CD4-positive, alpha-beta T cell treated with Interferon gamma for 1 hour (primary cell): ENCODE measurements around the gene ANKRD24.
"Not testable (repeated sequence)": the region's sequence is repeated elsewhere in the genome, so short reads cannot be mapped to it uniquely, and the experiment has no call there.

Experiments used
- DNase-seq: peaks from one replicate; pipeline ENCODE4 v3.0.0-alpha.2; 2020

ANKRD24 gene

DNA sequence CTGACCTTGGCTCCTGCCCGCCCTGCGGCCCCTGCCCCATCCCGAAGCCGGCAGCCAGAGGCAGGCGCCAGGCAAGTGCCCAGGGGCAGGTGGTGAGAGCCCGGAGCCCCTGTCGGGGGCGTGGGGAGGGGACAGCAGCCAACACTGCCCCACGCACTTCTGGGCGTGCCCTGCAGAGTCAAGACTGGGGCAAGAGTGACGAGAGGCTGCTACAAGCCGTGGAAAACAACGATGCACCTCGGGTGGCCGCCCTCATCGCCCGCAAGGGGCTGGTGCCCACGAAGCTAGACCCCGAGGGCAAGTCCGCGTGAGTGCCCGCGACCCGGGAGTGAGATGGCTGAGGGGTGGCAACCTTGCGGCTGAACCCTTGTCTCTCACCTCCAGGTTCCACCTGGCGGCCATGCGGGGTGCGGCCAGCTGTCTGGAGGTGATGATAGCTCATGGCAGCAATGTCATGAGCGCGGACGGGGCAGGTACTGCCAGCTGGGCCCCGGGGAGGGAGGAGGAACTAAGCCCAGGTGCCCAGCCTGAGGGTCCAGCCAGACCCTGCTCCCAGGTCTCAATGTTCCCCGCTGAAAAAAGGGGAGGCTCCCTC lies 17.3 kb downstream of the ANKRD24 start:
- no peak for DNase-seq

DNA sequence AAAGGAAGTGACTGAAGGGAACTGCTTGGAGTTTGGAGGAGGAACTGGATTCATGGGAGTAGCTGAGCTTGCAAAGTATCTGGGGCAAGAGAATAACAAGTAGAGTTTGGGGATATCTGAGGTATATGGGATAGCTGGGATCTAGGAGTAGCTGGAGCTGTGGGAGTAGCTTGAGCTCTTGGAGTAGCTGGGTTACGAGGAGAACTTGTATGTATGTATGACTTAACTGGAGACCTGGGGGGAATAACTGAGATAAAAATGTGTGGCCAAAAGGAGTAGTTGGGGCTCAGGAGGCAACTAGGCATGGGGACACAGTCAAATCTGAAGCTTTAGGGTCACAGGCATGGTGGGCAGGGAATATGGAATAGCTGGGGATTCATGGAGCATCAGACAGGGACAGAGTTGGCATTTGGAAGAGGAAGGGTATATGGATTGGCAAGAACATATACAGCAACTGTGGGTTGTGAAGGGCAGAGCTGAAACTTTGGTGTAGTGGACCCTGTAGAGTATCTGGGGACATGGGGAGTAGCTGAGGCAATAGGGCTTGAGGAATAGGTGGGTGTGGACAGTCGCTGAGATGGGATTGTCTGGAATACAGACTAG lies 18.6 kb downstream of the ANKRD24 start:
- DNase-seq = no peak

DNA sequence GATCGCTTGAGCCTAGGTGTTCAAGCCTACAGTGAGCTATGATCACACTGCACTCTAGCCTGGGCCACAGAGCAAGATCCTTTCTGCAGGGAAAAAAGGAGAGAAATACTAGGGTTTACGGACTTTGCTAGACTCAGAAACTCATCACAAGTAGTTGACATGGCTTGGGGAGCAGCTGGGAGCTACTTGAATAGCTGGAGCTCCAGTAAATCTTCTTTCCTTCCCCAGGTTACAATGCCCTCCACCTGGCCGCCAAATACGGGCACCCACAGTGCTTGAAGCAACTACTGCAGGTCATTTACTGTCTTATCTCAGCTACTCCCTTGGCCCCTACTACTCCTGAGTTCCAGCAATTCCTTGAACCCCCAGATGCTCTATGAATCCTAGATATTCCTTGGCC lies 19.3 kb downstream of the ANKRD24 start:
- no peak for DNase-seq

DNA sequence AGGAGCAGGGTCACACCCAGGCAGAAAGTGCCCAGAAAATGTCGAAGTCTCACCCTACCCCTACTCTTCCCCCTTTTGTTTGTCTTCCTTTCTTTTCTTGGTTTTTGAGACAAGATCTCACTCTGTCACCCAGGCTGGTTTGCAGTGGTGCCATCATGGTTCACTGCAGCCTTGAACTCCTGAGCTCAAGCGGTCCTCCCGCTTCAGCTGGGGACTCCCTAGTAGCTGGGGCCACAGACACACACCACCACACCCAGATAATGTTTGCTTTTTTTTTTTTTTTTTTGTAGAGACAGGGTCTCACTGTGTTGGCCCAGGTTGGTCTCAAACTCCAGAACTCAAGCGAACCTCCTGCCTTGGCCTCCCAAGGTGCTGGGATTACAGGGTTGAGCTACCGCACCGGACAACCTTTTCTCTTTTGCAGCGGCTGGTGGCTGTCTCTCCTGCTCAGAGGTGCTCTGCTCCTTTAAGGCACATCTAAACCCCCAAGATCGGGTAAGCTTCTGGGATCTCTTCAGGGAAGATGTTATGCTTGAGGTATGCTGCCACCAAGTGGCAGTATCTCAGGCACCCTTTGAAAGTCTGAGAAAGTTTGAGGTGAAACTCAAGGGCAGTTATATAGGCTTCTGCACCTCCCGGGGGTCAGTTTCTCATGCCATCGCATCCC lies 24.5 kb downstream of the ANKRD24 start:
- DNase-seq = no peak

DNA sequence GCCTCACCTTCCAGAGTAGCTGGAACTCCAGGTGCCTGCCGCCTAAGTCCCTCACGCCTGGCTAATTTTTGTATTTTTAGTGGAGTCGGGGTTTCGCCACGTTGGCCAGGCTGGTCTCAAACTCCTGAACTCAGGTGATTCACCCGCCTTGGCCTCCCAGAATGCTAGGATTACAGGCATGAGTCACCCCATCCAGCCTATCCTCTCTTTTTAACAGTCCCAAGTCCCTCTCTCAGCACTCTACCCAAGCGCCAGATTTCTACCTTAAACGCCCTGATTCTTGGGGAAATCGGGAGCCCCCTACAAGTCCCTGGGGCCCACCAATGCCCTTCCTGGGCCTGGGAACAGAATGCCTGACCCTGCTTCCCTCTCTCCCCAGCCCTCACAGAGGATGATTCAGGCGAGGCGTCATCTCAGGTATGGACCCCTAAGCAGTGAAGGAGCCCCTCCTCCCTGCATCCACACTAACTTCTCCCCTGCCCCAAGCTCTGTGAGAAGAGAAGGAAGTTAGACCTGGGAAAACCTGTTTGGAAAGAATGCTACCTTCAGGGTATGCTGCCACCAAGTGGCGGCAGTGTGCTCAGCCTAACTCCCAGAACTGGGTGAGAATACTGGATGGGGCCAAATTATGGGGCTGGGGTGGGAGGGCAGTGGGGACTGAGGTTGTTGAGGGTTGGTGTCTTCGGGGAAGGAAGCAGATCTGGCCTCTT lies 26.1 kb downstream of the ANKRD24 start:
- DNase-seq = no peak

DNA sequence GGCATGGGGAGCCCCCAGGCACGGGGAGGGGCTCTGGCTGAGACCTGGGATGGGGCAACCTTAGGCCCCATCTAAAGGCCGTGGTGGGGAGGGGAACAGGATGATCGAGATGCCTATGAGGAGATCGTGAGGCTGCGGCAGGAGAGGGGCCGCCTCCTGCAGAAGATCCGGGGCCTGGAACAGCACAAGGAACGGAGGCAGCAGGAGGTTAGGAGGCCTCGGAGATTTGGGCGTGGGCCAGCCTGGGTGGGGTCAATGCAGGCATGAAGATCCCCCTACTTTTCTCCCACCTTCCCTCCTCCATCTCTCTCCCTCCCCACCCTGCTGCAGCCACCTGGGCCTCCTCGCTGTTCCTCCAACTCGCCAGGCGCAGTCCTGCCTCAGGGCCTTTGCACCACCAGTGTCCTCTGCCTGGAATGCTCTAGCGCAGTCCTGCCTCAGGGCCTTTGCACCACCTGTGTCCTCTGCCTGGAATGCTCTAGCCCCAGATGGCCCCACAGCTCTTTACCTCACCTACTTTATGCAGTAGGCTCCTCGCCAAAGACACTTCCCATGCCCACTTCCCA lies 27.8 kb downstream of the ANKRD24 start:
- no peak for DNase-seq

DNA sequence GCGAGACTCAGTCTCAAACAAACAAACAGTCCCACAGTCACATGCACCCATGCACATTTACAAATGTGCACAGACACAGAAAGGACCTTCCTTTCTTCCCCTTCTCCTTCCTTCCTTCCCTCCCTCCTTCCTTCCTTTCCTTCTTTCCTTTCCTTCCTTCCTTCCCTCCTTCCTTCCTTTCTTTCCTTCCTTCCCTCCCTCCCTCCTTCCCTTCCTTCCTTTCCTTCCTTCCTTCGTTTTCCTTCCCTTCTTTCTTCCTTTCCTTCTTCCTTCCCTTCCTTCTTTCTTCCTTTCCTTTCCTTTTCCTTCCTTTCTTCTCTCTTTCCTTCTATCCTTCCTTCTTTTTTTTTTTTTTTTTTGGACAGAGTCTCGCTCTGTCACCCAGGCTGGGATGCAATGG lies 30.6 kb downstream of the ANKRD24 start:
- DNase-seq = no peak

DNA sequence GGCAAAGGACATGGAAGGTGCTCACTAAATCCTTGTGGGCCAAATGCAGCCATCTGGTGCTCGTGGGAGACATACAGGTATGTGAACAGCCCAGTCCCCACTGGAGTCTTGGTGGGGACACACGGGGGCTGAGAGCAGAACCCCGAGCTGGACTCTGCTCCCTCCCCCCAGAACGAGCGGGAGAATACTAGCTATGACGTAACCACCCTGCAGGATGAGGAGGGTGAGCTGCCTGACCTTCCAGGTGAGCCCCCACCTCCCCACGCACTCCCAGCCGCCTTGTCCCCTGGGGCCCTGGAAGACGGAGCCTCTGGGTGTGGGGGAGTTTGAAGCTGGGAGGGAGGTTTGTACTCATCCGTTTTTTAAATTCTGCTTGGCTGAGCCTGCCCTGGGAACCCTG lies 33.3 kb downstream of the ANKRD24 start:
- DNase-seq = no peak

DNA sequence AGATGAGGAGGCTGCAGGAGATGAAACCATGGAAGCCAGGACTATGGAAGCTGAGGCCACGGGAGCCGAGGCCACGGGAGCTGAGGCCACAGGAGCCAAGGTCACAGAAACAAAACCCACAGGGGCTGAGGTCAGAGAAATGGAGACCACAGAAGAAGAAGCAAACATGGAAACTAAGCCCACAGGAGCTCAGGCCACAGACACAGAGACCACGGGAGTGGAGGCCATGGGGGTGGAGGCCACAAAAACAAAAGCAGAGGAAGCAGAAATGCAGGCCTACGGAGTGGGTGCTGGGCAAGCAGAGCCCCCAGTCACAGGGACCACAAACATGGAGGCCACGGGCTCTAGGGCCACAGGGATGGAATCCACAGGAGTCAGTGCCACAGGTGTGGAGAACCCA lies 34.4 kb downstream of the ANKRD24 start:
- DNase-seq = no peak

DNA sequence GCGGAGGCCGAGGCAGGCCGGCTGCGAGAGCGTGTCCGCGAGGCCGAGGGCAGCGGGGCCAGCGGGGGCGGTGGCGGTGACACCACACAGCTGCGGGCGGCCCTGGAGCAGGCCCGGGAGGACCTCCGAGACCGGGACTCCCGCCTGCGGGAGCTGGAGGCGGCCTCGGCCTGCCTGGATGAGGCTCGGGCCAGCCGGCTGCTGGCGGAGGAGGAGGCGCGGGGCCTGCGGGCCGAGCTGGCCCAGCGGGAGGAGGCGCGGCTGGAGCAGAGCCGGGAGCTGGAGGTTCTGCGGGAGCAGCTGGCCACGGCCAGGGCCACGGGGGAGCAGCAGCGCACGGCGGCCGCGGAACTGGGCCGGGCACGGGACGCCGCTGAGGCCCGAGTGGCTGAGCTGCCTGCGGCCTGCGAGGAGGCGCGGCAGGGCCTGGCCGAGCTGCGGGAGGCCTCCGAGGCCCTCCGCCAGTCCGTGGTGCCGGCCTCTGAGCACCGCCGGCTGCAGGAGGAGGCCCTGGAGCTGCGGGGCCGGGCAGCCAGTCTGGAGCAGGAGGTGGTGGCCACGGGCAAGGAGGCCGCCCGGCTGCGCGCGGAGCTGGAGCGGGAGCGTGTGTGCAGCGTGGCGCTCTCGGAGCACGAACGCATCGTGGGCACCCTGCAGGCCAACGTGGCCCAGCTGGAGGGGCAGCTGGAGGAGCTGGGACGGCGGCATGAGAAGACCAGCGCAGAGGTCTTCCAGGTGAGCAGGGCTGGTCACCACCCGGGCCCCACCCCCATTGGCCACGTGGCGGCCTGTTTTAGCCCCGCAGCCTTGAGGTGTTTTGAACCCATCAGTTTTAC lies 35.2 kb downstream of the ANKRD24 start:
- no peak for DNase-seq

DNA sequence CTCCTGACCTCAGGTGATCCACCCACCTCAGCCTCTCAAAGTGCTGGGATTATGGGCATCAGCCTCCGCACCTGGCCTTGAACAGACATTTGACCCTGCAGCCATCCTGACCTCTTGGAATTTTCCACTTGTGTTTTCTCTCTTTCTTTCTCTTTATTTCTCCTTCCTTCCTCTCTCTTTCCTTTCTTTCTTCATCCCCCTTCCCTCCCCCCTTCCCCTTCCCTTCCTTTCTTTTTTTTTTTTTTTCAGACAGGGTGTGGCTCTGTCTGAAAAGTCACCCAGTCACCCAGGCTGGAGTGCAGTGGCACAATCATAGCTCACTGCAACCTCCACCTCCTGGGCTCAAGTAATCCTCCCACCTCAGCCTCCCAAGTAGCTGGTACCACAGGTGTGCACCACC lies 36.0 kb downstream of the ANKRD24 start:
- not testable (repeated sequence) for DNase-seq

DNA sequence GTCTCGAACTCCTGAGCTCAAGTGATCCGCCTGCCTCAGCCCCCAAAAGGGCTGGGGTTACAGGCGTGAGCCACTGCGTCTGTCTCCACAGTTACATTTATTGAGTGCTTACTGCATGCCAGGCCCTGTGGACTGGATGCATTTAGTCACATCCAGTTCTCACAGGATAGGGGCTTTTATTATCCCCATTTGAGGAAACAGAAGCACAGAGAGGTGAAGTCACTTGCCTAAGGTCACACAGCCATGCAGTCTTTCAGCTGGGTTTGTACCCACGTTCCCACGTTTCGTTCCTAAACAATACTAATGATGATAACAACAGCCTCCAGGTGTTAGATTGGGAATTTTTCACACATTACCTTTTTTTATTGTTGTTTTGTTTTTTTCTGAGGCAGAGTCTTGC lies 37.7 kb downstream of the ANKRD24 start:
- no peak for DNase-seq

DNA sequence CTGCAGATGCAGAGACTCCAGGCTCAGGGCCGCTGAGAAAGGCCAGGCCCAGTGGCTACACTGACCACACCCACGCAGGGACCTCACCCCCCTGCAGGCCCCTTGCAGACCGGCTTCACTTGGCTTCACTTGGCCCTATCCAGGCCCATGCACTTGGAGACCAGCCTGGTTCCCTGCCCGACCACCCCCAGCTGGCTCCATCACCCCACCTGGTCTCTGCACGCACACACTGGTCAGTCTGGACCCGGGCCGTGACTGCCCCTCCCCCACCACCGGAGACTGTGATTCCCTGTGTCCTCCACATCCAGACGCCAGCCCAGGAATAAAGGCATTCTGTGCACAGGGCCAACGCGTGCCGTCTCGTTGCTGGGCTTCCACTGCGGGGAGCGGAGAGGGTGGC lies 42.0 kb downstream of the ANKRD24 start:
- DNase-seq = no peak

DNA sequence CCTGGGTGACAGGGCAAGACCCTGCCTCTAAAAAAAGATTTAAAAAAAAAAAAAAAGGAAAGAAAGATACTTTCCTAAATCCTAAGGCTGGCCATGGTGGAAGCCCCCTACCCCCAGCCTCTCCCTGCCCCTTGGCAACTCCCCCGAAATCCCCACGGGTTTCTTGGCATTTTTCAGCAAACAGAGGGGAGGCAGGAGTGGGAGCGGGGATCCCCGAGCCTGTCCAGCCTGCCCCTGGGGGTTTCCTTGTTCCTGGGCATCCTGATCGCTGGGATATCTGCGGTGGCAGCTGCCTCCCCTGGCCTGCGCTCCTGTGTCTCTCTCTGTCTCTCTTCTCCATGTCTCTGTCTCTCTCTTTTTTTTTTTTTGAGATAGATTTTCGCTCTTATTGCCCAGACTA lies 43.4 kb downstream of the ANKRD24 start:
- DNase-seq = no peak

DNA sequence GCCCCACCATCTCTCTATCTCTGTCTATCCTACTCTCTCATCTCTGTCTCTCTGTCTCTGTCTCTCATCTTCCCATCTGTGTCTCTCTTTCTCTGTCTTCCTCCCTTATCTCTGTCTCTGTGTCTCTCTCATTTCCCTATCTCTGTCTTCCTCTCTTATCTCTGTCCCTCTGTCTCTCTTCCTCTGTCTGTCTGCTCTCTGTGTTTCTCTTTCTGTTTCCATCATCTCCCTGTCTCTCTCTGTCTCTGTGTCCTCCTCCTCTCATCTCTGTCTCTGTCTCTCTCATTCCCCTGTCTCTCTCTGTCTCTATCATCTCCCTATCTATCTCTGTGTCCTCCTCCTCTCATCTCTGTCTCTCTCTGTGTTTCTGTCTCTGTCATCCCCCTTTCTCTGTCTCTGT lies 45.3 kb downstream of the ANKRD24 start:
- DNase-seq = no peak

DNA sequence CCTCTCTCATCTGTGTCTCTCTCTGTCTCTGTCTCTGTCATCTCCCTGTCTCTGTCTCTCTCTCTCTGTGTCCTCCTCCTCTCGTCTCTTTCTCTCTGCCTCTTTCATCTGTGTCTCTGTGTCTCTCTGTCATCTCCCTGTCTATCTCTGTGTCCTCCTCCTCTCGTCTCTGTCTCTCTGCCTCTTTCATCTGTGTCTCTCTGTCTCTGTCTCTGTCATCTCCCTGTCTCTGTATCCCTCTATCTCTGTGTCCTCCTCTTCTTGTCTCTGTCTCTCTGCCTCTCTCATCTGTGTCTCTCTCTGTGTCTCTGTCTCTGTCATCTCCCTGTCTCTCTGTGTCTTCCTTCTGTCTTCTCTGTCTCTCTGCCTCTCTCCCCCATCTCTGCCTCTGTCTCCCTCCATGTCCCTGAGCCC lies 46.3 kb downstream of the ANKRD24 start:
- no peak for DNase-seq

DNA sequence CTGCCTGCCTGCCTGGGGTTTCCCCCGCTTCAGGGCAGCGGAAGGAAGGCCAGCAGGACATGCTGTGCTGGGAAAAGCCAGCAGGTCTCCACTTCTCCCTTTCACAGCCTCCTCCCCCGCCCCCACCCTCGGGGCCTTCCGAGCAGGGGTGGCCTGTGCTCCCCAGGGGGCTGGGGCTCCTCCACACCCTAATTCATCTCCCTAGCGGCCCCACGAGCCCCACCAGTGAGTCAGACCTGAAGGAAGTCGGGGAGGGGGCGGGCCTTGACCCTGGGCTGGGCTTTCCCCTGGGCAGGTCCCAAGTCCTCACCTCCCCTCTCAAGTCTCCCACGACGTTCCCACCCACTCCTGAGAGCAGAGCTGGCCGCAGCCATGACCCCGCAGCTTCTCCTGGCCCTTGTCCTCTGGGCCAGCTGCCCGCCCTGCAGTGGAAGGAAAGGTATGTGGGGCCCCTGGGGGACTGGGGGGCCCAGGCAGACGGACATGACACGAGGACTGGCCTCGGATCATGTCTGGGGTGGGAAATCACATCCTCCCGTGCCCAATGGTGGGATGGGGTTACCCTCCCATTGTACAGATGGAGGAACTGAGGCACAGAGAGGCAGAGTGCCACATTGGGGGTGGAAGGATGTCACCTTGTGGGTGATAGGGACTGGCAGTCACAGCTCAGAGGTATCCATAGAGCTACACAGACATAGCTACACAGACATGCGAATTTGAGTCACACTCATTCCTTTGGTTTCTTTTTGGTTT lies 46.9 kb downstream of the ANKRD24 start, which contains the start of gene EBI3:
TSS of gene EBI3 (plus strand) at position 345 of the 753 bp plus-strand sequence. CDS start at position 373, 28 bp downstream.
- peak; percentile 57 for DNase-seq

DNA sequence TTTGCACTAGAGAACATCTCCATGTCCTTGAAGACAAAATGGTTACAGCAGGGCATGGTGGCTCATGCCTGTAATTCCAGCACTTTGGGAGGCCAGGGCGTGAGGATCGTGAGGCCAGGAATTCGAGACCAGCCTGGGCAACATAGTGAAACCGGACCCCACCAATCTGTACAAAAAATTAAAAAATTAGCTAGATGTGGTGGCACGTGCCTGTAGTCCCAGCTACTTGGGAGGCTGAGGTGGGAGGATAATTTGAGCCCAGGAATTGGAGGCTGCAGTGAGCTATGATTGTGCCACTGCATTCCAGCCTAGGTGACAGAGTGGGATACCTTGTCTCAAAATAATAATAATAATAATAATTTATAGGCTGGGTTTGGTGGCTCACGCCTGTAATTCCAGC lies 47.7 kb downstream of the ANKRD24 start:
- not testable (repeated sequence) for DNase-seq

DNA sequence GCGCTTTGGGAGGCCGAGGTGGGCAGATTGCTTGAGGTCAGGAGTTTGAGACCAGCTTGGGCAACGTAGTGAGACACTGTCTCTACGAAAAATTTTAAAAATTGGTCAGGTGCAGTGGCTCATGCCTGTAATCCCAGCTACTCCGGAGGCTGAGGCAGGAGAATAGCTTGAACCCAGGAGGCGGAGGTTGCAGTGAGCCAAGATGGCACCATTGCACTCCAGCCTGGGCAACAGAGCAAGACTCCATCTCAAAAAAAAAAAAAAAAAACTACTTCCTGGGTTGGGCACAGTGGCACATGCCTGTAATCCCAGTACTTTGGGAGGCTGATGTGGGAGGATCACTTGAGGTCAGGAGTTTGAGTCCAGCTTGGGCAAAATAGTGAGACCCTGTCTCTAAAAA lies 49.0 kb downstream of the ANKRD24 start:
- not testable (repeated sequence) for DNase-seq

DNA sequence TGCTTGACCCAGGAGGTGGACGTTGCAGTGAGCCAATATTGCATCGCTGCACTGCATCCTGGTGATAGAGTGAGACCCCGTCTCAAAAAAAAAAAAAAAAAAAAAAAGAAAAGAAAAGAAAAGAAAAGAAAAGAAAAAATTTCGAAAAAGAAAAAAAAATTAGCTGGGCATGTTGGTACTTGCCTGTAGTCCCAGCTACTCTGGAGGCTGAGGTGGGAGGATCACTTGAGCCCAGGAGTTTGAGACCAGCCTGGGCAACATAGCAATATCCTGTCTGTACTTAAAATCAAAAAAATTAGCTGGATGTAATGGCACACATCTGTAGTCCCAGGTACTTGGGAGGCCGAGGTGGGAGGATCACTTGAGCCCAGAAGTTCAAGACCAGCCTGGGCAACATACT lies 49.6 kb downstream of the ANKRD24 start:
- not testable (repeated sequence) for DNase-seq

DNA sequence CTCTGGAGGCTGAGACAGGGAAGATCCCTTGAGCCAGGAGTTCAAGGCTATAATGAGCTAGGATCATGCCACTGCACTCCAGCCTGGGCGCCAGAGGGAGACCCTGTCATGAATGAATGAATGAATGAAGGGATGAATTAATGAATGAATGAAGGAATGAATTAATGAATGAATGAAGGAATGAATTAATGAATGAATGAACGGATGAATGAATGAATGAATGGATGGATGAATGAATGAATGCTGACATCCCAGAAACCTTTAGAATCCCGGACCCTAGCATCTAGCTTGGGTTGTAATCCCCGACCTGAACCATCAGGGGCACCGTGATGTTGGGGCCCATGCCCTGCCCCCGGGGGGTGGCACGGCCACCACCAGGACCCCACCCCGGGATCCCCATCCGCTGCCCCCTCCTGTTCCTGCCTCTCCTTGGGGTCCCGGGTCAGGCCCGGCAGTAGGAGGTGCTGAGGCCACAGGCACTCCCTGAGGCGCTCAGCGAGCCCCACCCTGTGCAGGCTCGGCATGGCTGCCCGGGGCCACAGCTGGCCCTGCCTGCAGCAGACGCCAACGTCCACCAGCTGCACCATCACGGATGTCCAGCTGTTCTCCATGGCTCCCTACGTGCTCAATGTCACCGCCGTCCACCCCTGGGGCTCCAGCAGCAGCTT lies 50.3 kb downstream of the ANKRD24 start:
- DNase-seq = no peak
